Parathyroid adenoma (tissue), 2 donors: ENCODE data around the gene PRDM16.

Experiments
- H2AFZ ChIP-seq: fragments of 300-600 bp; sonication (generic); one replicate; pipeline ENCODE4 v1.7.0; 2017; ENCODE audit warnings: antibody characterized with exemption, mild to moderate bottlenecking
- H3K27ac ChIP-seq: fragments of 300-600 bp; sonication (generic); one replicate; pipeline ENCODE4 v1.7.0; 2017
- H3K27me3 ChIP-seq: fragments of 300-600 bp; sonication (generic); one replicate; pipeline ENCODE4 v1.7.0; 2017; ENCODE audit warnings: low read length; ENCODE audit not compliant: control insufficient read depth, insufficient read depth
- H3K36me3 ChIP-seq: fragments of 300-600 bp; sonication (generic); one replicate; pipeline ENCODE4 v1.7.0; 2017; ENCODE audit warnings: low read length; ENCODE audit not compliant: control insufficient read depth, insufficient read depth
- H3K4me1 ChIP-seq: fragments of 300-600 bp; sonication (generic); one replicate; pipeline ENCODE4 v1.7.0; 2017; ENCODE audit warnings: control low read depth
- H3K4me2 ChIP-seq: fragments of 300-600 bp; sonication (generic); one replicate; pipeline ENCODE4 v1.7.0; 2017; ENCODE audit warnings: low read length
- H3K4me3 ChIP-seq: fragments of 300-600 bp; sonication (generic); one replicate; pipeline ENCODE4 v1.7.0; 2017; ENCODE audit warnings: low read depth, low read length
- H3K79me2 ChIP-seq: fragments of 300-600 bp; sonication (generic); one replicate; pipeline ENCODE4 v1.7.0; 2017; ENCODE audit warnings: control low read depth
- H3K9ac ChIP-seq: fragments of 300-600 bp; sonication (generic); one replicate; pipeline ENCODE4 v1.7.0; 2017; ENCODE audit warnings: mild to moderate bottlenecking
- H3K9me3 ChIP-seq: fragments of 300-600 bp; sonication (generic); one replicate; pipeline ENCODE4 v1.7.0; 2017; ENCODE audit warnings: low read length; ENCODE audit not compliant: control insufficient read depth
- TF ChIP-seq, protein P1 (sequence below): fragments of 300-600 bp; sonication (generic); IDR thresholded peaks from one replicate; pipeline ENCODE4 v1.7.0; 2017; ENCODE audit warnings: antibody characterized with exemption, mild to moderate bottlenecking
- donor health status: primary hyperparathyroidism.

The PRDM16 gene

DNA sequence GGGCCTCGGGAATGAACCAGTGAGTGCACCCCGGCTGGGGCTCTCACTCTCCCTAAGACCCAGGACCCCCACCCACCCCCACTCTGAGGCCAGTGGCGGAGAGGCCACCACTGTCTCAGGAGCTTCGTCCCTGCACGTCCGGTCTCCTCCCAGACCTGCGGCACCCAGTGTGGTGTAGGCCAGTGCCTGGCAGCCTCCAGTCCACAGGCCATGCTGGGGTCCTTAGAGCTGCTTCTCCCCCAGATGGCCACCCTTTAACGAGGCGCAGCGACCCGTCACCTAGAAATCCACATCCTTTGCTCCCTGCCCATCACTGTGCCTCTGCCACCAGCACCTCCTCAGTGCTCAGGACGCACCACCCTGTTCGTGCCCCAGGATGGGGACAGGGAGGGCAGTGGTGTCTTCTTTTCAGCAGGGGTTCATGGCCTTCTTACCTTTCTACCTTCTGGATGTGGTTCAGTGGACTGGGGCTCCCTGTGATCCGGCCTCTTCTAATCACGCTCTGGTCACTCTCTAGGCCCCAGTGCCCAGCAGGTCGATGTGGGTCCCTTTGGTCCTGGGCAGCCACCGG is 253.5 kb downstream of the PRDM16 start:
- no peaks in the 10 kb centered on the region for H3K27me3 ChIP-seq
- H3K9ac ChIP-seq = no peak overlapping the region
- no peak overlapping the region for H3K4me3 ChIP-seq

DNA sequence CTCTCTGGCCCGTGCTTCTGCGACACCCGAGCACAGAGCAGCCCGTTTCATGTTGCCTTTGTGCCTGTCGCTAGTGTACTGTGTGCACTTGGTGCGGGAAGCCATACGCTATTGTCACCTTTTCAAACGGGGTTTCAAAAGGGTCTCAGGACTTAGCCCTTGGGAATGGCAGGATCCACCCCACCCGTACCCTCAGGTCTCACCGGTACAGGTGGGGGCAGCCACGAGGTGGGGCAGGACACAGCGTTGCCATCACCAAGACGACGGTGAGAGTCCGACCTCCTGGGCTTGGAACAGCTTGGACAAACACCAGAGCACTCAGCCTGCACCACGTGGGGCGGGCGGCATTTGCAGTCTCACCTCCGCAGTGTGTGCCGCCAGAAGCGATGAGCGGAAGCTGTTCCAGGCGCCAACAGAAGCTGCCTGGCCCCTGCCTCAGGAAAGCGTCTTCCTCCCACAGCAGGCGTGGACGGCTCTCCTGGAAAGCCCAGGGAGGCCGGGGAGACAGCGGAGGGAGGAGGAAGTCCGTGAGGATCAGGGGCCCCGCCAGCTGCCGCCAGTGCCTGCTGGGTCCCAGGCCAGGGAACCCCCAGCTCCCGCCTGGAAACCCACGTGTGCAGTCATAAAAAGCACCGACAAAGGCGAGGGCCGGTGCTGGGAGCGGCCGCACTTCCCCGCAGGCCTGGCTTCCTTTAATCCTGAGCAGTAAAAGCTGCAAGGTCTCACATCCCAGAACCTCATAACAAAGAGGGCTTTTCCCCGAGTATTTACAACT is 254.2 kb downstream of the PRDM16 start:
- no peak overlapping the region for H3K4me3 ChIP-seq
- no peaks in the 10 kb centered on the region for H3K79me2 ChIP-seq
- H3K36me3 ChIP-seq = no peaks in the 10 kb centered on the region
- H3K27me3 ChIP-seq = no peaks in the 10 kb centered on the region
- H3K9me3 ChIP-seq = no peaks in the 10 kb centered on the region
- no peak overlapping the region for H2AFZ ChIP-seq
- no peak overlapping the region for H3K4me2 ChIP-seq
- no peak overlapping the region for H3K9ac ChIP-seq
- TF ChIP-seq, protein P1, sequence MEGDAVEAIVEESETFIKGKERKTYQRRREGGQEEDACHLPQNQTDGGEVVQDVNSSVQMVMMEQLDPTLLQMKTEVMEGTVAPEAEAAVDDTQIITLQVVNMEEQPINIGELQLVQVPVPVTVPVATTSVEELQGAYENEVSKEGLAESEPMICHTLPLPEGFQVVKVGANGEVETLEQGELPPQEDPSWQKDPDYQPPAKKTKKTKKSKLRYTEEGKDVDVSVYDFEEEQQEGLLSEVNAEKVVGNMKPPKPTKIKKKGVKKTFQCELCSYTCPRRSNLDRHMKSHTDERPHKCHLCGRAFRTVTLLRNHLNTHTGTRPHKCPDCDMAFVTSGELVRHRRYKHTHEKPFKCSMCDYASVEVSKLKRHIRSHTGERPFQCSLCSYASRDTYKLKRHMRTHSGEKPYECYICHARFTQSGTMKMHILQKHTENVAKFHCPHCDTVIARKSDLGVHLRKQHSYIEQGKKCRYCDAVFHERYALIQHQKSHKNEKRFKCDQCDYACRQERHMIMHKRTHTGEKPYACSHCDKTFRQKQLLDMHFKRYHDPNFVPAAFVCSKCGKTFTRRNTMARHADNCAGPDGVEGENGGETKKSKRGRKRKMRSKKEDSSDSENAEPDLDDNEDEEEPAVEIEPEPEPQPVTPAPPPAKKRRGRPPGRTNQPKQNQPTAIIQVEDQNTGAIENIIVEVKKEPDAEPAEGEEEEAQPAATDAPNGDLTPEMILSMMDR = no peak
- no peaks in the 10 kb centered on the region for H3K4me1 ChIP-seq
- H3K27ac ChIP-seq = no peak overlapping the region

More for the DNA sequence above, 253.5 kb downstream of the PRDM16 start:
- no peak overlapping the region for H2AFZ ChIP-seq
- TF ChIP-seq, protein P1 = no peak
- H3K4me1 ChIP-seq = no peaks in the 10 kb centered on the region
- no peak overlapping the region for H3K27ac ChIP-seq
- H3K4me2 ChIP-seq = no peak overlapping the region
- no peaks in the 10 kb centered on the region for H3K9me3 ChIP-seq
- H3K79me2 ChIP-seq = no peaks in the 10 kb centered on the region
- no peaks in the 10 kb centered on the region for H3K36me3 ChIP-seq

DNA sequence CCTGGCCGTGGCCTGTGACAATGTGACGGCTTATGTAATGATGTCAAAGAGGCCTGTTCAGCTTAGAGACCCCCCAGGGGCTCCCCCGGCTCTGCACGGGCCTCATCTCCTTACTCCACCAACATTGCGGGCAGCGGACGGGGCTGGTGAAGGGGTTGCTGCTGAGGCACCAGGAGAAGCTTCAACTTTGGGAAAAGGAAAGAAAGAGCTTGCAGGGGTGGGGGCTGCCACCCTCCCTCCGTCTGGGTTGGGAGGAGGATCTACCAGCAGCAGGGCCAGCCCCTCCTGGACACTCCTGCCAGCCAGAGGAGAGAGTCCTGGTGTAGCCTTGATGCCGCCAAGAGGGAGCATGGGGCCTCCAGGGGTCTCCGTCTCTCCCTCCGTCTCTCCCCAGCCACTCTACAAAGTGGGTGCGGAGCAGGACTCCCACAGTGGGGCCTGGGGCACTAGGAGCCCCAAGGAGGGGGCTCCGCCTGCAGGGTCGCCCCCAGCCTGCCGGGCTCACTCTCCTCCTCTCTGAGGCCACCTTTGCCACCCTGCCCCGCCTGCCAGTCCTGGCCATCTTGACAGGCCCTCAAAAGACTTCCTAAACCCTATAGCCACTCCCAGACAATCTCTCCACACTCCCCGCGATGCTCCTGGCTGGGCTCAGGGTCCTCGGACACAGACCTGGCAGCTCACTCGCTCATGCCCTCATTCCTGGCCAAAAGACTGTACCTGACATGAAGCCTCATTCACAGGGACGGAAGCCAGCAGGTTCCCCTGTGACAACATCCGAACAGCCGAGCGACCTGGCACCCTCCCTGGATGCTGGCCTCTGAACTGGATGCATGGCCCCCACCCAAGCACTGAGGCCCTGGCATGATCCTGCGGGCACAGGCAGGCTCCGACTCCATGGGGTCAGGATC is 255.0 kb downstream of the PRDM16 start:
- H3K27ac ChIP-seq = no peak overlapping the region
- H3K27me3 ChIP-seq = no peaks in the 10 kb centered on the region
- H3K9ac ChIP-seq = no peak overlapping the region
- no peak overlapping the region for H2AFZ ChIP-seq
- no peaks in the 10 kb centered on the region for H3K79me2 ChIP-seq
- TF ChIP-seq, protein P1 = no peak
- H3K36me3 ChIP-seq = no peaks in the 10 kb centered on the region
- H3K4me2 ChIP-seq = no peak overlapping the region
- H3K4me1 ChIP-seq = no peaks in the 10 kb centered on the region
- no peaks in the 10 kb centered on the region for H3K9me3 ChIP-seq
- H3K4me3 ChIP-seq = no peak overlapping the region

DNA sequence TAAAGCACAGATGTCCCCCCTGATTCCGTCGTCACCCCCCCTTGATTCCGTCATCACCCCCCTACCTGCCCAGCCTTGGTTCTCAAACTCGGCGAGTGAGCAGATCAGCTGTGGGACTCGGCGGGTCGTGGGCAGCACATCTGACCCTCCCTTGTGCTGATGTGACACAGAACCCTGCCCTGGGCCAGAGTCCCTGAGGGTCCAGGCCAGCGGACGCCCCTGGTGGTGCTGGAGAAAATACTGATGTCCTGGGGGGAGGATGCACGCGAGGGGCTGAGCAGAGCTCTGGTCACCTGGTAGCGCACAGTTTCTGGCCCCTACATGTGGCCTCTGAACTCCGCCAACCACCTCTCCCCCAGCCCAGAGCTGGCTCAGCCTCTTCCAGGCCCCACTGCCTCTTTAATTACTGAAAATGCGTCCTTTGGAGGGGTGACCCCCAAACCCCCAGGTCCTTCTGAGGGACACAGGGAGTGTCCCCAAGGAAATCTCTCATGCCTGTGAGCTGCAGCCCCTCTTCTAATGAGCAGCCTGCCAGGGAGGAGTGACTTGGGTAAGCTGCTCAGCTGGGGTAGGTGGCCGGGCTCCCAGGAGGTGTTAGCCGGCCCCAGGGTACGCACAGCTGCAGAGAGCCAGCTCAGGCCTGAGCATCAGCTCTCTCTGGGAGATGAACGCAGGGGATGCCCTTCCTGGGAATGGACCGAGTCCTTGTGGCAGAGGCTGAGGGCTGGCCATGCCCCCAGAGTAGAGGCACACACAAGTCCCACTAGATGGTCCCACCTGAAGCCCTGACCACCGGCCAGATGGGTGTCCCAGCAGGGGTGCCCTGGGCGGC is 255.9 kb downstream of the PRDM16 start:
- H3K27ac ChIP-seq = no peak overlapping the region
- TF ChIP-seq, protein P1 = no peak
- H3K79me2 ChIP-seq = no peaks in the 10 kb centered on the region
- no peaks in the 10 kb centered on the region for H3K9me3 ChIP-seq
- no peak overlapping the region for H3K9ac ChIP-seq
- no peaks in the 10 kb centered on the region for H3K4me1 ChIP-seq
- no peak overlapping the region for H2AFZ ChIP-seq
- no peaks in the 10 kb centered on the region for H3K27me3 ChIP-seq
- H3K4me2 ChIP-seq = no peak overlapping the region
- no peak overlapping the region for H3K4me3 ChIP-seq
- no peaks in the 10 kb centered on the region for H3K36me3 ChIP-seq
